Measurements from ENCODE around the gene SERINC4. TPM values are rescaled to one million over a fixed set of nuclear protein-coding genes. Genes with fewer than 3 reads are reported as not detected.

The SERINC4 gene
- total and polyA plus RNA-seq, 9 of the 15 experiments (the other 6 are each of a cell fraction or from before 2014, with no cell fraction given): 0.14 to 0.86 (median 0.18) TPM; not detected in 2

GRCh38 chr15:43746245-43746902 is 53.6 kb downstream of the SERINC4 start, which contains the start of gene PDIA3 (continued):
- TF ChIP-seq SIN3B (IDR thresholded peaks at IDR 0.05; ENCODE audit: low read depth): 0 out of 2 replicates have a peak, but pooled peaks have one; percentile 47
- TF ChIP-seq PHF20 (IDR thresholded peaks at IDR 0.05; ENCODE audit: partially characterized antibody): peak; percentile 20
- TF ChIP-seq GTF2E2 (tag; IDR thresholded peaks at IDR 0.05): 0 out of 2 replicates have a peak, but pooled peaks have one; percentile 27
- peak; percentile 76; the same call in 1 of the 2 replicates for TF ChIP-seq STAT6 (CRISPR knock-in tag; IDR thresholded peaks at IDR 0.05)
- peak; percentile 6 for TF ChIP-seq FOS (IDR thresholded peaks at IDR 0.05; ENCODE audit: extremely low read depth, insufficient read length)
- peak; percentile 50; the same call in 1 of the 2 replicates for TF ChIP-seq CHD2 (IDR thresholded peaks at IDR 0.05; ENCODE audit: low read depth, low read length)
- peak; percentile 65 for TF ChIP-seq L3MBTL2 (IDR thresholded peaks at IDR 0.05)
- peak; percentile 80 for TF ChIP-seq PRDM10 (IDR thresholded peaks at IDR 0.05; ENCODE audit: partially characterized antibody)
- TF ChIP-seq POLR2H (tag; IDR thresholded peaks at IDR 0.05; ENCODE audit: low read depth): peak; percentile 77
- TF ChIP-seq PHF8 (IDR thresholded peaks at IDR 0.05; ENCODE audit: borderline replicate concordance, low read length): peak; percentile 79; the same call in 1 of the 2 replicates
- peak; percentile 74; the same call in 1 of the 2 replicates for TF ChIP-seq TFAP4 (CRISPR knock-in tag; IDR thresholded peaks at IDR 0.05; ENCODE audit: borderline replicate concordance)
- peak; percentile 42 for TF ChIP-seq NEUROD1 (IDR thresholded peaks at IDR 0.05; ENCODE audit: borderline replicate concordance, low read depth, low read length, partially characterized antibody)
